SU-DHL-6 (cell line): ENCODE results near the gene IFI35.

Source experiments
- H2AFZ ChIP-seq: fragments of 200-600 bp; sonication (generic); 2 replicates; pipeline ENCODE4 v1.6.1; 2014; ENCODE audit warnings: low read depth, mild to moderate bottlenecking, moderate library complexity, mixed read lengths, antibody characterized with exemption, low read length; ENCODE audit not compliant: severe bottlenecking
- H3F3A ChIP-seq: fragments of 200-600 bp; shearing (Covaris generic); 2 replicates; pipeline ENCODE4 v1.6.0; 2016; ENCODE audit warnings: antibody characterized with exemption, mild to moderate bottlenecking; ENCODE audit not compliant: insufficient read depth
- H3K27ac ChIP-seq: fragments of 200-600 bp; sonication (generic); 2 replicates; pipeline ENCODE4 v1.5.1; 2016; ENCODE audit warnings: low read depth, mild to moderate bottlenecking, low read length, moderate library complexity, mixed read lengths
- H3K27me3 ChIP-seq: fragments of 200-600 bp; sonication (generic), shearing (Covaris generic); 2 replicates; pipeline ENCODE4 v1.6.0; 2014; ENCODE audit warnings: mild to moderate bottlenecking, low read length
- H3K36me3 ChIP-seq: fragments of 200-600 bp; sonication (generic); 2 replicates; pipeline ENCODE4 v1.6.1; 2014; ENCODE audit warnings: mild to moderate bottlenecking, low read length, mixed read lengths
- H3K4me2 ChIP-seq: fragments of 300-600, 200-600 bp; shearing (Covaris generic), sonication (generic); 2 replicates; pipeline ENCODE4 v1.6.0; 2014; ENCODE audit warnings: low read length, low read depth, mild to moderate bottlenecking; ENCODE audit not compliant: poor library complexity, severe bottlenecking
- H3K4me3 ChIP-seq: fragments of 200-600 bp; sonication (generic); 2 replicates; pipeline ENCODE4 v1.5.1; 2014; ENCODE audit warnings: antibody characterized with exemption, low read length, mild to moderate bottlenecking, mixed read lengths; ENCODE audit not compliant: insufficient read depth, poor library complexity, severe bottlenecking
- H3K79me2 ChIP-seq: fragments of 200-600 bp; sonication (generic); 2 replicates; pipeline ENCODE4 v1.6.1; 2014; ENCODE audit warnings: mild to moderate bottlenecking, low read length, moderate library complexity; ENCODE audit not compliant: insufficient read depth
- H3K9ac ChIP-seq: fragments of 200-600 bp; sonication (generic); 2 replicates; pipeline ENCODE4 v1.7.0; 2014; ENCODE audit warnings: mild to moderate bottlenecking, low read length
- H3K9me2 ChIP-seq: fragments of 200-600 bp; sonication (generic); replicated peaks from 2 replicates; pipeline ENCODE4 v1.6.1; 2014; ENCODE audit warnings: low read length; ENCODE audit not compliant: insufficient read depth
- H3K9me3 ChIP-seq: fragments of 200-600 bp; sonication (generic); 2 replicates; pipeline ENCODE4 v1.6.1; 2014; ENCODE audit warnings: low read length, mixed read lengths; ENCODE audit not compliant: insufficient read depth
- H4K20me1 ChIP-seq: fragments of 200-600 bp; sonication (generic); 2 replicates; pipeline ENCODE4 v1.6.1; 2014; ENCODE audit warnings: low read depth, mild to moderate bottlenecking, antibody characterized with exemption, low read length, moderate library complexity, mixed read lengths
- CTCF ChIP-seq: fragments of 200-600 bp; sonication (generic); IDR thresholded peaks from one replicate; pipeline ENCODE4 v1.5.1; 2017; ENCODE audit warnings: antibody characterized with exemption, mild to moderate bottlenecking, low read length, moderate library complexity; ENCODE audit not compliant: insufficient read depth, poor library complexity, severe bottlenecking
- EZH2phosphoT487 ChIP-seq: fragments of 200-600 bp; sonication (generic), shearing (Covaris generic); conservative IDR thresholded peaks from 2 replicates; pipeline ENCODE4 v1.6.1; 2018; ENCODE audit warnings: mild to moderate bottlenecking, antibody characterized with exemption, low read length, moderate library complexity, mixed read lengths

The IFI35 gene

DNA sequence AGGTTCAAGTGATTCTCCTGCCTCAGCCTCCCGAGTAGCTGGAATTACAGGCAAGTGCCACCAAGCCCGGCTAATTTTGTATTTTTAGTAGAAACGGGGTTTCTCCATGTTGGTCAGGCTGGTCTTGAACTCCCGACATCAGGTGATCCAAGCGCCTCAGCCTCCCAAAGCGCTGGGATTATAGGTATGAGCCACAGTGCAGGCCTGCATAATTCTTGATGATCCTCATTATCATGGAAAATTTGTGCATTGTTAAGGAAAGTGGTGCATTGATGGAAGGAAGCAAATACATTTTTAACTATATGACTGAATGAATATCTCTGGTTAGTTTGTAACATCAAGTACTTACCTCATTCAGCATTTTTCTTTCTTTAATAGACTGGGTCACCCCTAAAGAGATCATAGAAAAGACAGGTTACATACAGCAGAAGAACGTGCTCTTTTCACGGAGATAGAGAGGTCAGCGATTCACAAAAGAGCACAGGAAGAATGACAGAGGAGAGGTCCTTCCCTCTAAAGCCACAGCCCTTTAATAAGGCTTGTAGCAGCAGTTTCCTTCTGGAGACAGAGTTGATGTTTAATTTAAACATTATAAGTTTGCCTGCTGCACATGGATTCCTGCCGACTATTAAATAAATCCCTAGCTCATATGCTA lies 56.5 kb downstream of the IFI35 start:
- Histone ChIP-seq H3K9ac (no peak overlapping the region), H3K9me2 (no peaks in the 10 kb centered on the region), H3K79me2 (no peaks in the 10 kb centered on the region), H2AFZ (no peak overlapping the region), H3K36me3 (peaks cover 9% of the 10 kb centered on the region), H3K9me3 (no peaks in the 10 kb centered on the region), H4K20me1 (no peaks in the 10 kb centered on the region), H3K4me2 (no peak overlapping the region), H3K27ac (no peak overlapping the region), H3F3A (no peaks in the 10 kb centered on the region), H3K27me3 (no peaks in the 10 kb centered on the region), H3K4me3 (no peak overlapping the region)
- TF ChIP-seq EZH2phosphoT487 (no peak), CTCF (no peak)
